Testis (tissue), 3 donors: ENCODE measurements around the gene POLR1A. TPM values are rescaled to one million over a fixed set of nuclear protein-coding genes. Genes with fewer than 3 reads are reported as not detected.

Experiments
- DNase-seq: peaks from one replicate; pipeline ENCODE4 v3.0.0-alpha.2; 2019
- H3K27ac ChIP-seq, 2 donors: fragments of 200-600 bp; sonication (generic); one replicate each; pipeline ENCODE4 v1.5.1; 2019
- H3K27me3 ChIP-seq: fragments of 200-600 bp; sonication (generic); one replicate; pipeline ENCODE4 v1.5.1; 2019
- H3K36me3 ChIP-seq: fragments of 200-600 bp; sonication (generic); one replicate; pipeline ENCODE4 v1.5.1; 2017; ENCODE audit warnings: low read depth; ENCODE audit errors: missing control alignments
- H3K4me1 ChIP-seq: fragments of 200-600 bp; sonication (generic); one replicate; pipeline ENCODE4 v1.5.1; 2019
- H3K4me3 ChIP-seq, 2 donors: fragments of 200-600 bp; sonication (generic); one replicate each; pipeline ENCODE4 v1.5.1; 2017 to 2019
- H3K9me3 ChIP-seq: fragments of 200-600 bp; sonication (generic); one replicate; pipeline ENCODE4 v1.5.1; 2017
- CTCF ChIP-seq, 3 experiments: fragments of 450-650 bp in 2 of 3; fragments of 200-600 bp in 1 of 3; sonication (generic) in 1 of 3; IDR thresholded peaks; one replicate each; pipeline ENCODE4 v1.5.1; 2016 to 2019; ENCODE audit warnings: antibody characterized with exemption in 3 of 3, mild to moderate bottlenecking in 2 of 3, moderate library complexity in 1 of 3
- POLR2A ChIP-seq: fragments of 450-650 bp; IDR thresholded peaks from one replicate; pipeline ENCODE4 v1.6.1; 2017; ENCODE audit warnings: antibody characterized with exemption, mild to moderate bottlenecking, moderate library complexity
- WGBS, 2 donors: methylation state at CpG; one replicate each; pipeline ENCODE4 v1.1.5; 2018; 5-methylcytosine and 5-hydroxymethylcytosine counted together
- intact Hi-C: fragments of 100-400 bp; cut with DNase I; formaldehyde crosslinking; loops from one replicate; pipeline ENCODE4 v1.15.1; 2023; ENCODE audit warnings: low total_unique reads
- polyA plus RNA-seq: library from polyadenylated mRNA; stranded (reverse); fragments of 350-450 nt; fragmentation: Illumina TruSeq; extraction: RNeasy Lipid Tissue Mini Kit (QIAGEN cat#74804); gene quantifications from one replicate; pipeline ENCODE4 v1.2.3, GENCODE V29; 2014; ENCODE audit warnings: low read depth, low replicate concordance; ENCODE audit not compliant: insufficient read depth
- total RNA-seq, 2 donors: library from RNA; depleted of rRNA; stranded (reverse); fragments of >200 nt; gene quantifications; one replicate each; pipeline ENCODE4 v1.2.3, GENCODE V29; 2016

The POLR1A gene
- total and polyA plus RNA-seq, 3 donors from 2014 or later: 20.0 to 28.7 (median 28.1) TPM

GRCh38 chr2:86032861-86033595 is 72.7 kb downstream of the POLR1A start:
- WGBS, 2 donors: 94 to 95% methylated on average over 11 of the region's 11 CpGs
- Histone ChIP-seq H3K9me3 (no peaks in the 10 kb centered on the region), H3K4me3 (no peak overlapping the region), H3K4me1 (peaks cover 27% of the 10 kb centered on the region), H3K27ac (no peak overlapping the region), H3K36me3 (no peaks in the 10 kb centered on the region), H3K27me3 (no peaks in the 10 kb centered on the region)
- TF ChIP-seq CTCF (IDR thresholded peaks at IDR 0.05): no peak
- no peak for TF ChIP-seq POLR2A
- DNase-seq: no peak
- intact Hi-C loops: no loop called here

- intact Hi-C loops: no loop called here
- TF ChIP-seq CTCF (IDR thresholded peaks at IDR 0.05): no peak
- no peak for TF ChIP-seq POLR2A
- H3K4me1 ChIP-seq: peaks cover 19% of the 10 kb centered on the region
- no peaks in the 10 kb centered on the region for H3K27me3 ChIP-seq
- H3K9me3 ChIP-seq: no peaks in the 10 kb centered on the region
- DNase-seq: no peak
- H3K27ac ChIP-seq: no peak overlapping the region
- no peak overlapping the region for H3K4me3 ChIP-seq
- WGBS, 2 donors: 95 to 100% methylated on average over 3 to 4 of the region's 4 CpGs
- no peaks in the 10 kb centered on the region for H3K36me3 ChIP-seq
Measured at GRCh38 chr2:86031606-86032005, 74.1 kb downstream of the POLR1A start.

GRCh38 chr2:86031151-86031550 is 74.5 kb downstream of the POLR1A start:
- no peak for DNase-seq
- H3K36me3 ChIP-seq: no peaks in the 10 kb centered on the region
- TF ChIP-seq POLR2A (no peak), CTCF (IDR thresholded peaks at IDR 0.05) (no peak)
- no peaks in the 10 kb centered on the region for H3K9me3 ChIP-seq
- H3K27ac ChIP-seq: no peak overlapping the region
- 91 to 97% methylated on average over 7 to 14 of the region's 14 CpGs for WGBS, 2 donors
- H3K4me1 ChIP-seq: peaks cover 19% of the 10 kb centered on the region
- no peak overlapping the region for H3K4me3 ChIP-seq
- intact Hi-C loops: no loop called here
- H3K27me3 ChIP-seq: no peaks in the 10 kb centered on the region

GRCh38 chr2:86029873-86030272 is 75.8 kb downstream of the POLR1A start:
- Histone ChIP-seq H3K36me3 (no peaks in the 10 kb centered on the region), H3K4me1 (peaks cover 17% of the 10 kb centered on the region), H3K9me3 (no peaks in the 10 kb centered on the region), H3K27me3 (no peaks in the 10 kb centered on the region), H3K27ac (no peak overlapping the region), H3K4me3 (no peak overlapping the region)
- TF ChIP-seq POLR2A: no peak
- TF ChIP-seq CTCF (IDR thresholded peaks at IDR 0.05): no peak
- no peak for DNase-seq
- WGBS, 2 donors: 97% methylated on average over 14 of the region's 14 CpGs
- intact Hi-C loops: no loop called here
